SU-DHL-6 (cell line): ENCODE measurements around the gene TICRR.

ENCODE experiments used
- H2AFZ ChIP-seq: fragments of 200-600 bp; sonication (generic); 2 replicates; pipeline ENCODE4 v1.6.1; 2014; ENCODE audit warnings: low read depth, mild to moderate bottlenecking, moderate library complexity, mixed read lengths, antibody characterized with exemption, low read length; ENCODE audit not compliant: severe bottlenecking
- H3F3A ChIP-seq: fragments of 200-600 bp; shearing (Covaris generic); 2 replicates; pipeline ENCODE4 v1.6.0; 2016; ENCODE audit warnings: antibody characterized with exemption, mild to moderate bottlenecking; ENCODE audit not compliant: insufficient read depth
- H3K27ac ChIP-seq: fragments of 200-600 bp; sonication (generic); 2 replicates; pipeline ENCODE4 v1.5.1; 2016; ENCODE audit warnings: low read depth, mild to moderate bottlenecking, low read length, moderate library complexity, mixed read lengths
- H3K27me3 ChIP-seq: fragments of 200-600 bp; sonication (generic), shearing (Covaris generic); 2 replicates; pipeline ENCODE4 v1.6.0; 2014; ENCODE audit warnings: mild to moderate bottlenecking, low read length
- H3K36me3 ChIP-seq: fragments of 200-600 bp; sonication (generic); 2 replicates; pipeline ENCODE4 v1.6.1; 2014; ENCODE audit warnings: mild to moderate bottlenecking, low read length, mixed read lengths
- H3K4me2 ChIP-seq: fragments of 300-600, 200-600 bp; shearing (Covaris generic), sonication (generic); 2 replicates; pipeline ENCODE4 v1.6.0; 2014; ENCODE audit warnings: low read length, low read depth, mild to moderate bottlenecking; ENCODE audit not compliant: poor library complexity, severe bottlenecking
- H3K4me3 ChIP-seq: fragments of 200-600 bp; sonication (generic); 2 replicates; pipeline ENCODE4 v1.5.1; 2014; ENCODE audit warnings: antibody characterized with exemption, low read length, mild to moderate bottlenecking, mixed read lengths; ENCODE audit not compliant: insufficient read depth, poor library complexity, severe bottlenecking
- H3K79me2 ChIP-seq: fragments of 200-600 bp; sonication (generic); 2 replicates; pipeline ENCODE4 v1.6.1; 2014; ENCODE audit warnings: mild to moderate bottlenecking, low read length, moderate library complexity; ENCODE audit not compliant: insufficient read depth
- H3K9ac ChIP-seq: fragments of 200-600 bp; sonication (generic); 2 replicates; pipeline ENCODE4 v1.7.0; 2014; ENCODE audit warnings: mild to moderate bottlenecking, low read length
- H3K9me2 ChIP-seq: fragments of 200-600 bp; sonication (generic); replicated peaks from 2 replicates; pipeline ENCODE4 v1.6.1; 2014; ENCODE audit warnings: low read length; ENCODE audit not compliant: insufficient read depth
- H3K9me3 ChIP-seq: fragments of 200-600 bp; sonication (generic); 2 replicates; pipeline ENCODE4 v1.6.1; 2014; ENCODE audit warnings: low read length, mixed read lengths; ENCODE audit not compliant: insufficient read depth
- H4K20me1 ChIP-seq: fragments of 200-600 bp; sonication (generic); 2 replicates; pipeline ENCODE4 v1.6.1; 2014; ENCODE audit warnings: low read depth, mild to moderate bottlenecking, antibody characterized with exemption, low read length, moderate library complexity, mixed read lengths
- CTCF ChIP-seq: fragments of 200-600 bp; sonication (generic); IDR thresholded peaks from one replicate; pipeline ENCODE4 v1.5.1; 2017; ENCODE audit warnings: antibody characterized with exemption, mild to moderate bottlenecking, low read length, moderate library complexity; ENCODE audit not compliant: insufficient read depth, poor library complexity, severe bottlenecking
- EZH2phosphoT487 ChIP-seq: fragments of 200-600 bp; sonication (generic), shearing (Covaris generic); conservative IDR thresholded peaks from 2 replicates; pipeline ENCODE4 v1.6.1; 2018; ENCODE audit warnings: mild to moderate bottlenecking, antibody characterized with exemption, low read length, moderate library complexity, mixed read lengths

The TICRR gene

GRCh38 chr15:89575146-89575655, at the start of gene TICRR:
TICRR (plus strand) TSS chr15:89575469; CDS start chr15:89575587, 118 bp downstream.
- peak within 1 kb of the TSS; percentile 82 for H3K4me3 ChIP-seq
- TF ChIP-seq EZH2phosphoT487, result no peak
- TF ChIP-seq CTCF, result no peak
- H3K4me2 ChIP-seq, result peak within 1 kb of the TSS; percentile 99
- no peaks in the 10 kb centered on the region for H3K9me3 ChIP-seq
- H4K20me1 ChIP-seq, result peaks cover 7% of the 10 kb centered on the region; the same call in 1 of the 2 replicates
- 0 out of 2 replicates have a peak, but pooled peaks cover 8% of the 10 kb centered on the region for H3K36me3 ChIP-seq
- peak within 1 kb of the TSS; percentile 58 for H3K27ac ChIP-seq
- no peaks in the 10 kb centered on the region for H3F3A ChIP-seq
- H3K9ac ChIP-seq, result peak within 1 kb of the TSS; percentile 86
- H2AFZ ChIP-seq, result peak within 1 kb of the TSS; percentile 66
- peaks cover 47% of the 10 kb centered on the region for H3K79me2 ChIP-seq
- no peaks in the 10 kb centered on the region for H3K9me2 ChIP-seq
- H3K27me3 ChIP-seq, result no peaks in the 10 kb centered on the region

GRCh38 chr15:89526181-89526580, 49.1 kb upstream of the TICRR start:
- H3F3A ChIP-seq, result no peaks in the 10 kb centered on the region
- no peaks in the 10 kb centered on the region for H3K9me2 ChIP-seq
- no peak for TF ChIP-seq CTCF
- TF ChIP-seq EZH2phosphoT487, result no peak
- no peaks in the 10 kb centered on the region for H3K79me2 ChIP-seq
- no peak overlapping the region for H3K27ac ChIP-seq
- no peak overlapping the region for H2AFZ ChIP-seq
- H3K4me3 ChIP-seq, result no peak overlapping the region
- no peak overlapping the region for H3K9ac ChIP-seq
- no peaks in the 10 kb centered on the region for H3K36me3 ChIP-seq
- H4K20me1 ChIP-seq, result no peaks in the 10 kb centered on the region
- no peak overlapping the region for H3K4me2 ChIP-seq
- no peaks in the 10 kb centered on the region for H3K27me3 ChIP-seq
- H3K9me3 ChIP-seq, result no peaks in the 10 kb centered on the region

GRCh38 chr15:89526601-89527441, 48.4 kb upstream of the TICRR start:
- Histone ChIP-seq H3K9ac (no peak overlapping the region), H2AFZ (no peak overlapping the region), H3F3A (no peaks in the 10 kb centered on the region), H3K79me2 (no peaks in the 10 kb centered on the region), H3K9me2 (no peaks in the 10 kb centered on the region), H3K4me2 (no peak overlapping the region), H3K4me3 (no peak overlapping the region), H3K27ac (no peak overlapping the region), H4K20me1 (no peaks in the 10 kb centered on the region), H3K27me3 (no peaks in the 10 kb centered on the region), H3K9me3 (no peaks in the 10 kb centered on the region), H3K36me3 (no peaks in the 10 kb centered on the region)
- TF ChIP-seq EZH2phosphoT487 (no peak), CTCF (no peak)
